GM11168 (cell line): ENCODE results near the gene HAUS6.
"Not testable (repeated sequence)": the region's sequence is repeated elsewhere in the genome, so short reads cannot be mapped to it uniquely, and the experiment has no call there.

Experiments used
- in situ Hi-C: fragments of 300-500 bp; cut with MboI; formaldehyde crosslinking; loops from one replicate; pipeline ENCODE4 v1.12.0; 2022; ENCODE audit warnings: low sequenced_read_pairs; ENCODE audit not compliant: unreplicated experiment

The HAUS6 gene

DNA sequence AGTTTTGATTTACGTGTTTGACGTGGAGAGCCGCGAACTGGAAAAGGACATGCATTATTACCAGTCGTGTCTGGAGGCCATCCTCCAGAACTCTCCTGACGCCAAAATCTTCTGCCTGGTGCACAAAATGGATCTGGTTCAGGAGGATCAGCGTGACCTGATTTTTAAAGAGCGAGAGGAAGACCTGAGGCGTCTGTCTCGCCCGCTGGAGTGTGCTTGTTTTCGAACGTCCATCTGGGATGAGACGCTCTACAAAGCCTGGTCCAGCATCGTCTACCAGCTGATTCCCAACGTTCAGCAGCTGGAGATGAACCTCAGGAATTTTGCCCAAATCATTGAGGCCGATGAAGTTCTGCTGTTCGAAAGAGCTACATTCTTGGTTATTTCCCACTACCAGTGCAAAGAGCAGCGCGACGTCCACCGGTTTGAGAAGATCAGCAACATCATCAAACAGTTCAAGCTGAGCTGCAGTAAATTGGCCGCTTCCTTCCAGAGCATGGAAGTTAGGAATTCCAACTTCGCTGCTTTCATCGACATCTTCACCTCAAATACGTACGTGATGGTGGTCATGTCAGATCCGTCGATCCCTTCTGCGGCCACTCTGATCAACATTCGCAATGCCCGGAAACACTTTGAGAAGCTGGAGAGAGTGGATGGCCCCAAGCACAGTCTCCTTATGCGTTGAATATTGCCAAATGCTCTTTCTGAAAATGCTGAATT, 52.6 kb downstream of the HAUS6 start:
- in situ Hi-C loops = no loop called here

DNA sequence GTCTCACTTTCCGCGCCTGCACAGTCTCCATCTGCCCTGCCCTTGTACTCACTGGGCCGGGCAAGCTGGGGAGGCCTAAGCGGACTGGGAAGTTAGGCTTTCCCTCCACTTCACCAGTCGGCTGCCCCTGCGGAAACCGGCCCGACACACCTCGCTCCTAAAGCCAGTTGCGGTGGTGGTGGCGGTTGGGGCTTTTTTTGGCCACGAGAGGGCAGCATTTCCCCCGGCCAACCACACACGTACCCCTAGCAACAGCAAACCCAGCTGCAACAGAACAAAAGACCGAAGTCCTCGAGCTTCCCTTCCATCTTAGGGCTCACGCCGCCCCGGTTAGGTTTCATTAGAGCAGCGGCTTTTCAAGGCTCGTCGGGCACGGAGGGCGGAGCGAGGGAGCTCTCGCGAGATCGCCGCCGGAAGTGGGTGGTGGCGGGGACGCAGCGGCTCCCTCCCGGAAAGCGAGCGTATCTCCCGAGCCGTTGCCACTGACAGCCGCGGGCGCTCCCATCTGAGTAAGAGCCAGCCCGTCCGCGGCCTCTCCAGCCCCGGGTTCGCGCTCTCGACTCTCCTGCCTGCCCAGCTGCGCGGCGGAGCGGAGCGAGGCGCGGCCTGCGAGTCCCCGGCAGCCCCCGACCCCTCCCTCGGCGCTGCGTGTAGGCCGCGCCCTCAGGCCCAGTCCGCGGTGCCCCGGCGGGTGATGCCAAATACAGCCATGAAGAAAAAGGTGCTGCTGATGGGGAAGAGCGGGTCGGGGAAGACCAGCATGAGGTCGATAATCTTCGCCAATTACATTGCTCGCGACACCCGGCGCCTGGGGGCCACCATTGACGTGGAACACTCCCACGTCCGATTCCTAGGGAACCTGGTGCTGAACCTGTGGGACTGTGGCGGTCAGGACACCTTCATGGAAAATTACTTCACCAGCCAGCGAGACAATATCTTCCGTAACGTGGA, 53.5 kb downstream of the HAUS6 start, which contains the start of gene RRAGA:
Gene RRAGA (plus strand): TSS at position 462 of the 951 bp plus-strand sequence. CDS start 233 bp downstream, at position 695.
- in situ Hi-C loops = no loop called here

DNA sequence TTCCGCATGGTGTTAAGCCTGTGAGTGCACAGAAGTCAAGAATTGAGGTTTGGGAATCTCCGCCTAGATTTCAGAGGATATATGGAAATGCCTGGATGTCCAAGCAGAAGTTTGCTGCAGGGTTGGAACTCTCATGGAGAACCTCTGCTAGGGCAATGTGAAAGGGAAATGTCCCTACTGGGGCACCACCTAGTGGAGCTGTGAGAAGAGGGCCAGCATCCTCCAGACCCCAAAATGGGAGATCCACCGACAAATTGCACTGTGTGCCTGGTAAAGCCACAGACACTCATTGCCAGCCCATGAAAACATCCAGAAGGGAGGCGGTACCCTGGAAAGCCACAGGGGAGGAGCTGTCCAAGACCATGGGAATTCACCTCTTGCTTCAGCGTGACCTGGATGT, 66.1 kb downstream of the HAUS6 start:
- in situ Hi-C loops = loop anchor here (10.0 kb wide), 1 partner anchor 782 kb away; no protein-coding TSS in a partner anchor

DNA sequence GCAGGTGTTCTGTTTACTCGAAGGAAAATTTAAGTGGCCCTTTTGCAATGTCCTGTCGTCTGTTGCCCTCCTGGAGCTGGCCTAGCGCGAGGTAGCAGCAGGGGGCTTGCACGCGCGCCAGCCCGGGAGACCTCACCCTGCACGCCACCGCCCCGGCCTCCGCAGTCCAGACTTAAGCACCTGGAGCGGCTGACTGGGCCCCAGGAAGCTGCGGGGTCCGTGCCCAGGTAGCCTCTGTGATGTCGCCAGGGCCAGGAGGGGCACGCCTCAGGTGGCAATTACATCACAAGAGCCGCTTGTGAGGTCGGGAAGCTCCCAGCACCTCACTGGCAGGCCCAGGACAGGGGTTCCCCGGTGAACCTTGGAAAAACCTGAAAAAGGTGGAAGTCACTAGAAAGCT, 69.7 kb downstream of the HAUS6 start, which contains the start of gene SAXO1:
Gene SAXO1 (minus strand): TSS at position 195 of the 400 bp plus-strand sequence. CDS start 301 bp downstream, outside the sequence.
- in situ Hi-C loops = loop anchor here (10.0 kb wide), 1 partner anchor 778 kb away; no protein-coding TSS in a partner anchor

DNA sequence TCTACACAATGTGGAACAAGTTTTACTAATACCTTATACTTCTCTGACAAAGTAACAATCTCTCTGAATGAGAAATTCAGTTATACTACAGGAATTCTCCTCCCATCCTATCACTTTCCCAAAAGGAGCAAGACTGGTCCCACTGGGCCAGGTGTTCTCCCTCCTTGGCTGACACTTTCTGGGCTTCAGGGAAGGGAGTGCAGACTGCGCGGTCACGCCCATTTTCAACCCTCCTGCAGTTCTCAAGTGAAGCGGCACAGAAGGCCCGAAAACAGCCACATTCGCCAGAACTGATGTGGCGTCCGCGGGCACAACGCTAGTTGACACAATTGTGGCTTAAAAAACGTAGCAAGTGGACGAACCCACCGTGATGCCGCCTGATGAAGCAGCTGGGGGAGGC, 70.3 kb downstream of the HAUS6 start:
- in situ Hi-C loops = loop anchor here (10.0 kb wide), 1 partner anchor 778 kb away; no protein-coding TSS in a partner anchor

DNA sequence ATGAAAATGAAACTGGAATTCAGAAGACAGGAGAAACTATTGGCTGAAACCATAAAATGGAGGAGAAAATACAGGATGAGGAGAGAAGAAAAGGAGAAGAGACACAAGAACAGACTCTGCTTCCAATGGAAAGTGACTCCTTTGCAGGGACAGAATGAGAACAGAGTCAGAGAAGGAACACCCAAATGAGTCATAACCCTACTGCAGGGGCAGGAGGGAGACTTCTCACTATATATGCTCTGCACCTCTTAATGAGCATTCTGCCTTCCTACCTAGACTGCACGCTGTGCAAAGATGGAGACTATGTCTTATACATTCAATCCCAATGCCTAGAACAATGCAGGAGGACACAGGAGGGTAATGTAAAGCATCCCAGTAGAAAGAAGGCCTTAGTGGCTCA, 71.8 kb downstream of the HAUS6 start:
- in situ Hi-C loops = loop anchor here (10.0 kb wide), 1 partner anchor 776 kb away; no protein-coding TSS in a partner anchor

DNA sequence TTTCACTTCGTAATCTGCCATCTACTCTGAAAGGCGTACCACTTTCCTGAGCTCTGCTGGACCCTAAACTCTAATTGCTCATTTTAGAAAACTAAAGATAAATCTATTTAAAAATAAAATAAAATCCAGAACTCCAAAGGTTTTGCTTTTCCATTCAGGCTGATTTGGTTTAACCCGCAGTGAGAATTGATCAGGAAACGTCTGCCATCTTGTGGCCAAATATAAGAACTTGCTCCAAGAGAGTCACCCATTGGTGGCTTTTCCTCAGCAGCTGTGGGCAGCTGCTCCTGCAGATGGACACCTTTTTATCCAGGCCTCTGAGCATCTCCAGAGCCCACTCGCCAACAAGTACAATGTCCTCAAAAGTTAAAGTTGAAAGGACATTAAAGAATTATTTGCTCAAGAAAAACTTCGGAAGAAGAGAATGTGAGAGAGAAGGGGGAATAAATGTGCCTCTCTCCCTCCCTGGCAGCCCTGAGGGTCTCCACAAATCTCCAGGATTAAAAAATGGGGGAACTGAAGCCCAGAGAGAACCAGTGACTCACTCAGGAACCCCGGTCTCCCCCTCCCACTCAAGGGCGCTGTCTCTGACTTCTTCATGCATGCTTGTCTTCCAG, 73.8 kb downstream of the HAUS6 start:
- in situ Hi-C loops = no loop called here

DNA sequence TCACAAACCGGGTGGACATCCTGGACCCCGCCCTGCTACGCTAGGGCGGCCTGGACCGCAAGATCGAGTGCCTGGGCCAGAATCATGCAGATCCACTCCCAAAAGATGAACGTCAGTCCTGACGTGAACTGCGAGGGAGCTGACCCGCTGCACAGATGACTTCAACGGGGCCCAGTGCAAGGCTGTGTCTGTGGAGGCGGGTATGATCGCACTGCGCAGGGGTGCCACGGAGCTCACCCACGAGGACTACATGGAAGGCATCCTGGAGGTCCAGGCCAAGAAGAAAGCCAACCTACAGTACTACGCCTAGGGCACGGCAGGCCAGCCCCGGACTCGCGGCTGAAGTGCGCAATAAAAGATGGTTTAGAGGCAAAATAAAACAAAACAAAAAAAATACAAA, 74.9 kb downstream of the HAUS6 start:
- in situ Hi-C loops = no loop called here

DNA sequence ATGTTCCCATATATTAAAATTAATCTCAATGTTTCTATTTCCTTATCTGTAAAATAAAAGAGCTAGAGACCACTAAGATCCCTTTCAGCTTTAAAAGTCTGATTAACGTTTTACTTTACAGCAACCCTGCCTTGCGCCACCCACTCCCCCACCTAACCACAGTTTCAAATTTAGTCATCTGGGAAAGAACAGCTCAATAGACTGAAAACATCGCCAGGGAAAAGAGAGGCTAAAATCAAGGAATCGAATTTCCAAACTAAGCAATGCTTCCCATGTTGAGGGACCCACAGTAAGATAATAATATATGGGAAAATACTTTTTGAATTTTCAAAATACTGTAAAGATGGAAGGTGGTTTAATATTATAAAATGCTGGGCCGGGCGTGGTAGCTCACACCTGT, 76.3 kb downstream of the HAUS6 start:
- in situ Hi-C loops = no loop called here

DNA sequence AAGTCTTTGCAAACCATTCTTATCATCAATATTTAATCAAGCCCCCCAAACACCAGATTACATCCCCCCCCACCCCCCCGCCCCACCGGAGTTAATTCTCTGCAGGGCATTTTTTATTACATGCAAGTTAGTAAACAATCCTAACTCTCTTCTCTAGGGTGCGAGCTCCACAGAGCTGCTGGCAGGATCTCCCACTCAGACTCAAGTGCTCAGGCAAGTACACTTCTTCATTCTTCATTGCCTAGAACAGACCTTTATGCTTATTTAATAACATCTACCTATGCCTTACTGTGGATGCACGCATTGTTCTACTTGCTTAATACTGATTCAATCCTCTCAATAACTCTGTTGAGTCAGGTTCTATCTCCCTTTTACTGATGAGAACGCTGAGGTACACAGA, 79.6 kb downstream of the HAUS6 start:
- in situ Hi-C loops = no loop called here

DNA sequence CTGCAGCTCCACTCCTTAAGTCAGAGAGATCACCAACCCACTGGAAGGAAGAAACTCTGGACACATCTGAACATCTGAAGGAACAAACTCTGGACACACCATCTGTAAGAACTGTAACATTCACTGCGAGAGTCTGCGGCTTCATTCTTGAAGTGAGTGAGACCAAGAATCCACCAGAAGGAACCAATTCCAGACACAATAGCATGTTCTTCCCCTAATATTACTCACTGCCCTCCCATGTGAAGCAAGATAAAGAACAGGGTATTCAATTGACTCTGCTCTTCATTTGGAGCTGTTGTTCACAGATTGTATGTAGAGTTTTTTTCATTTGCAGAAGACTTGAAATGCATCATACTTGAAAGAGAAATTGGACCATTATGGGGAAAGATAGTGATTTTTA, 80.5 kb downstream of the HAUS6 start:
- in situ Hi-C loops = no loop called here

DNA sequence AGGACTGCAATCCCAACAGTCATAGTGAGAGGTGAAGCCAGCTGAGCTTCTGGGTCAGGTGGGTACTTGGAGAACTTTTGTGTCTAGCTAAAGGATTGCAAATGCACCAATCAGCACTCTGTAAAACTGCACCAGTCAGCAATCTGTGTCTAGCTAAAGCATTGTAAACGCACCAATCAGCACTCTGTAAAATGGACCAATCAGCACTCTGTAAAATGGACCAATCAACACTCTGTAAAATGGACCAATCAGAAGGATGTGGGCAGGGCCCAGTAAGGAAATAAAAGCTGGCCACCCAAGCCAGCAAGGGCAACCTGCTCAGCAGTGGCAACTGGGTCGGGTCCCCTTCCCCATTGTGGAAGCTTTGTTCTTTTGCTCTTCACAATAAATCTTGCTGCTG, 81.1 kb downstream of the HAUS6 start:
- in situ Hi-C loops = not testable (repeated sequence)

DNA sequence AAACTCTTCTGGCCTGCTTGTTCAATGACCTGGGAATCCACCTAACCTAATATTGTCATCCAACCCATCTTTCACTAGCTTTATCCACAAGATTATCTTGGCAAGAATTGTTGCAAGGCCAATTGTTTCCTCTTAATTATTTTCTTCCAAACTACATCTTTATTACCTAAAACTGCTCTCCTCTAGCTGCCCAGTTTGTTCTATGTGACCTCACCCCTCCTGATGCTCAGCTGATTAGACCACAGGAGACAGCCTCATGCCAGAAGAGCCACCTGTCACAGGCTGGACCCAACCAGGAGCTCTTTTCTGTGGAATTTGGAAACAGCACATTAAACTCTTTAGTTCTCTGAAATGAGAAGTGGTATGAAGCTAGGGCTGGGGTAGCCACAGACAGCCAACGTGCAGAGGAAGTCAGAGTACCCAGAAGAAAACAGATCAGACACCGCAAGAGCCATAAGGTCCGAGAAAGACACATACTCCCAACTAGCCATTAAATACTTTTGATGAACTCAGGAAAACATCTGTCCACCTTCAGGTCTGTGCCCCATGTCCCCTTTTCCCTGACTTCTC, 81.7 kb downstream of the HAUS6 start:
- in situ Hi-C loops = no loop called here

DNA sequence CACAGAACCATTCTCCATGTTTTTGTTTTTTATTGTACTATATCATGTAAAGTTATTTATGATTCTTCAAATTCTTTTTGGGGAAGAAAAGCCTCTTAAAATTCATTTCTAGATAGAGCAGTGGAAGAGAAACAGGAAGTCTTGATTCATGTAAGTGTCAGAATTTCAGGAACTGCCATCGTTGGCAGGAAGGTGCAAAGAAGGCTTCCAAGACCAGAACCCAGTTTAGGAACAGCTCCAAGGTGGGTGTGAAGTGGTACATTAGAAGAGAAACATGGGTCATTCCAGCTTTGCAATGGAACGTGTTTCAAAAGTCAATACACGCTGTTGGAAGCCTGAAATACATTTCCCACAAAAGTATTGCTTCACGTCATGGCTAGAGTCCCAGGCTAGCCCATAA, 84.5 kb downstream of the HAUS6 start:
- in situ Hi-C loops = no loop called here

DNA sequence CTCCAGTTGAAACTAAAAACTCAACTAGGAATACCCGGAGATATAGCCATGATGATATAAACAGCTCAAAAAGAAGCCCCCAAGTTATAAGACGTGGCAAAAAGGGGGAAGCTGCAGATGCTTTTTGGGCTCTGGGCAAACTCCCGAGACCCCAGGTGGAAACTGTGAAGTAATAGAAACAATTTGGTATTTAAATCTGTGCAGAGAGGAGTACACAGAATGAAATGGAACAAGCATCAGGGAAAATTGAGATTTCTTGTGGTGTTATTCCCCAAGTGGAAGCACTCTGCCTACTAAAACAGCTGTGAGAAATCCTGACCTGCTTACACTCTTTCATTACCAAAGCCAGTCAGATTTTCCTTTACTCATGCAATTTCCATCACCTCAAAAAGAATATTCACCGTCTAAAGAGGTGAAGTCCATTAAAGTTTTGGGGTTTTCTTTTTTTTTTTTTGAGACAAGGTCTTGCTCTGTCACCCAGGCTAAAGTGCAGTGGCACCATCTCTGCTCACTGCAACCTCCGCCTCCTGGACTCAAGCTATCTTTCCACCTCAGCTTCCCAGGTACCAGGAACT, 93.2 kb downstream of the HAUS6 start:
- in situ Hi-C loops = no loop called here
